ENCODE measurements around the gene RNF17. TPM values are rescaled to one million over a fixed set of nuclear protein-coding genes. Genes with fewer than 3 reads are reported as not detected.

The RNF17 gene
- polyA plus RNA-seq, 4 donors: 0.12 TPM; not detected in 3

DNA sequence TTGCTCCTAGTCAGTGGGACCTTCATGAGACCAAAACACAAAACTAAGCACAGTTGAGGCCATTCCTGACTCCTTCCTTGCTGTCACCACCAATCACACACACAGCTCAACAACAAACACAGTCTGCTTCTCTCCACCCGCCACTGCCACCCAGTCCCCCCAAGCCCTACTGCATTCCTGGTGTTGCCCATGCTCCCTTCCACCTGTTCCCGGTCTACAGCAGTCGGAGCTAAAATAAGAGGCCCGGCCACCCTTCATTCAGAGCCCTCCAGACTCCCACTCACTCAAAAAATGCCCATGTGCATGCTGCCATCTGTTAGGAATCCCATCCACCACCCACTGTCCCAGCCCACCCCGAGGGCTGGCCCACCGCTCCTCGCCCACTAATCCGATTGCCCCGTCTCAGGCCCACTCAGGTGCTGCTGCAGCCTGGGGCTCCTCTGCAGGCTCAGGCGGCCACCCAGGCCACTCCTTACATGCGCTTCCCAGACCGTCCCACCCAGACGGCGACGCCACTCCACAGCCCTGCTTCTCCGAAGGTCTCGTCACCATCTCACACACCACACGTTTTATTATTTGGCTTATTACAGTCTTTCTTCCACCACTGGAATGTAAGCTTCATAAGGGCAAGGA is 127.6 kb downstream of the RNF17 start:
- WGBS, 3 donors: 94 to 97% (median 96%) methylated on average over 18 of the region's 18 CpGs
- H3K36me3 ChIP-seq (ENCODE audit: control insufficient read depth in 3 of 3, insufficient read depth in 2 of 3, low read depth in 1 of 3, low read length in 3 of 3): peaks cover 0 to 27% (median 10%) of the 10 kb centered on the region in 3 donors
- no peak overlapping the region for H3K27ac ChIP-seq (ENCODE audit: low read depth in 1 of 3, low read length in 2 of 3)
- DNase-seq (no peak), FAIRE-seq (no peak)
- H3K9me3 ChIP-seq (ENCODE audit: control insufficient read depth in 2 of 2, insufficient read depth in 1 of 2, low read depth in 1 of 2, low read length in 1 of 2): no peaks in the 10 kb centered on the region
- H3K4me3 ChIP-seq (ENCODE audit: low read depth in 1 of 3, low read length in 3 of 3): no peak overlapping the region
- no peaks in the 10 kb centered on the region for H3K4me1 ChIP-seq (ENCODE audit: control insufficient read depth in 3 of 3, insufficient read depth in 2 of 3, low read depth in 1 of 3, low read length in 2 of 3)
- no peaks in the 10 kb centered on the region for H3K27me3 ChIP-seq (ENCODE audit: control insufficient read depth in 3 of 3, insufficient read depth in 3 of 3, low read length in 3 of 3)

DNA sequence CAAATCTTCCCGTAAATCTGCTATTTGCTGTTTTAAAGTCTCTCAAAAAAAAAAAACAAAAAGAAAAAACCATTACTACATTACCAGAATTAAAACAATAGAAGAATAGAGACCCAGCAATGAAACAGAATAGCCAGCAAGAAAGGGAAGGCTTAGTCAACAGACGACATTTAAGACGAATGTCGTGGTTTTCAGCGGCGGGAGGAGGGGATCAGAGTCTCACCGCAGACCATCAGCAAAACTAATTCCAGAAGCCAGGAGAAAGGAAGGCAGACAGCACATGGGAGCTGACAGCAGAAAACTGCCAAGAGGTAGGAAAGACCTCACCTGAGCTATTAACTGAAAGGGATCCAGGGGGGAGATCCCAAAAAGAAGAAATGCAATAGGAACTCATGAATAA is 128.9 kb downstream of the RNF17 start:
- Histone ChIP-seq H3K27me3 (ENCODE audit: control insufficient read depth in 3 of 3, insufficient read depth in 3 of 3, low read length in 3 of 3) (no peaks in the 10 kb centered on the region), H3K4me1 (ENCODE audit: control insufficient read depth in 3 of 3, insufficient read depth in 2 of 3, low read depth in 1 of 3, low read length in 2 of 3) (no peaks in the 10 kb centered on the region), H3K36me3 (ENCODE audit: control insufficient read depth in 3 of 3, insufficient read depth in 2 of 3, low read depth in 1 of 3, low read length in 3 of 3) (peaks cover 0 to 27% (median 10%) of the 10 kb centered on the region in 3 donors), H3K9me3 (ENCODE audit: control insufficient read depth in 2 of 2, insufficient read depth in 1 of 2, low read depth in 1 of 2, low read length in 1 of 2) (no peaks in the 10 kb centered on the region), H3K4me3 (ENCODE audit: low read depth in 1 of 3, low read length in 3 of 3) (no peak overlapping the region), H3K27ac (ENCODE audit: low read depth in 1 of 3, low read length in 2 of 3) (no peak overlapping the region)
- FAIRE-seq (no peak), DNase-seq (no peak)
- WGBS, 3 donors: 91 to 97% (median 96%) methylated on average over 7 of the region's 7 CpGs

DNA sequence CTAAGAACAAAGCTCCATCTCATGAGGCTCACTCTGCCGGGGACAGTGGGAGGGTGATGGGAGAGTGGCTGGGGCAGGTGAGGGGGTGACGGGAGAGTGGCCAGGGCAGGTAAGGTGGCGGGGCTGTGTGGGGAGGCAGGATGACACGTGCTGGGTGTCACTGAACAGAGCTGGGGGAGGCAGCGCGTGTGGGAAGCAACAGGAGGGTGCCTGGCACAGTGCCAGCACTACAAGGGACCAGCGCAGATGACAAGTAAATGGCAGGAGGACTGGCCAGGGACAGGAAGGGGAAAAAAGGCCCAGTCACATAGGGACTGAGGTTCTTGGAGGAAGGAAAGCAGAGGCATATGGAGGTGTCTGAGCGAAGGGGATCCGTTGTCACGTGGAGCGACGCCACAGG is 129.9 kb downstream of the RNF17 start:
- peaks cover 0 to 27% (median 10%) of the 10 kb centered on the region in 3 donors for H3K36me3 ChIP-seq (ENCODE audit: control insufficient read depth in 3 of 3, insufficient read depth in 2 of 3, low read depth in 1 of 3, low read length in 3 of 3)
- WGBS, 3 donors: 89 to 96% (median 94%) methylated on average over 12 of the region's 12 CpGs
- FAIRE-seq (no peak), DNase-seq (no peak)
- no peak overlapping the region for H3K4me3 ChIP-seq (ENCODE audit: low read depth in 1 of 3, low read length in 3 of 3)
- no peaks in the 10 kb centered on the region for H3K27me3 ChIP-seq (ENCODE audit: control insufficient read depth in 3 of 3, insufficient read depth in 3 of 3, low read length in 3 of 3)
- H3K27ac ChIP-seq (ENCODE audit: low read depth in 1 of 3, low read length in 2 of 3): no peak overlapping the region
- no peaks in the 10 kb centered on the region for H3K4me1 ChIP-seq (ENCODE audit: control insufficient read depth in 3 of 3, insufficient read depth in 2 of 3, low read depth in 1 of 3, low read length in 2 of 3)
- H3K9me3 ChIP-seq (ENCODE audit: control insufficient read depth in 2 of 2, insufficient read depth in 1 of 2, low read depth in 1 of 2, low read length in 1 of 2): no peaks in the 10 kb centered on the region

DNA sequence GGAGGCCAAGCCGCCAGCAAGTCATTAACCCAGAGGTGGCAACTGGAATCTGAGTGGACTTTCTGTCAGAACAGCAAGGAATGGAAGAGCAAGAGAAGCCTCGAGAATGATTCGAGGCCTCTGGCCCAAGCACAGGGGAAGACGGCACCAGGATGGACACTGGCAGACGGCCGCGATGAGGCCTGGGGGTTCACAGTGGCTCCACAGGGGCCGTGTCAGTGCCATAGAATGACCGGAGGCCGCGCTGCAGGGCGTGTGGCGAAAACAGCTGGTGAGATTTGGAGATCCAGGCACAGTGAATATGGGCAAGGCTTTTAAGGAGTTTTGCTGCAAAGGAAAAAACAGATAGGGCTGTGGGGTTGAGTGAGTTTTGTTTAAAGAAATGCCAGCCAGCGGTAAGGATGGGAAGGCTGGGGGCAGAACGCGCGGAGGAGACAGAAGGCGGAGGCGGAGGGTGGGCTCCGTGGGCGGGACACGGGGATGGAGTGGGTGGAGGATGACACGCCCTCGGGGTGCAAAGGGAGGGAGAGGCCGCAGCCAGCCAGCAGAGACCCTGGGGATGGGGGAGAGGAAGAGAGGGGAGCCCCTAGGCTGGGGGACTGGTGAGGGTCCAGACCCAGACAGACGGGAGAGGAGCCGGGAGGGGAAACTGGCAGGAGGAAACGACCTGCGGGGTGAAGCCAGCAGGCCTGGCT is 130.5 kb downstream of the RNF17 start:
- H3K9me3 ChIP-seq (ENCODE audit: control insufficient read depth in 2 of 2, insufficient read depth in 1 of 2, low read depth in 1 of 2, low read length in 1 of 2): no peaks in the 10 kb centered on the region
- 94 to 97% (median 97%) methylated on average over 27 to 29 of the region's 29 CpGs for WGBS, 3 donors
- no peak overlapping the region for H3K4me3 ChIP-seq (ENCODE audit: low read depth in 1 of 3, low read length in 3 of 3)
- FAIRE-seq (no peak), DNase-seq (no peak)
- no peak overlapping the region for H3K27ac ChIP-seq (ENCODE audit: low read depth in 1 of 3, low read length in 2 of 3)
- no peaks in the 10 kb centered on the region for H3K27me3 ChIP-seq (ENCODE audit: control insufficient read depth in 3 of 3, insufficient read depth in 3 of 3, low read length in 3 of 3)
- peaks cover 0 to 27% (median 10%) of the 10 kb centered on the region in 3 donors for H3K36me3 ChIP-seq (ENCODE audit: control insufficient read depth in 3 of 3, insufficient read depth in 2 of 3, low read depth in 1 of 3, low read length in 3 of 3)
- H3K4me1 ChIP-seq (ENCODE audit: control insufficient read depth in 3 of 3, insufficient read depth in 2 of 3, low read depth in 1 of 3, low read length in 2 of 3): no peaks in the 10 kb centered on the region

DNA sequence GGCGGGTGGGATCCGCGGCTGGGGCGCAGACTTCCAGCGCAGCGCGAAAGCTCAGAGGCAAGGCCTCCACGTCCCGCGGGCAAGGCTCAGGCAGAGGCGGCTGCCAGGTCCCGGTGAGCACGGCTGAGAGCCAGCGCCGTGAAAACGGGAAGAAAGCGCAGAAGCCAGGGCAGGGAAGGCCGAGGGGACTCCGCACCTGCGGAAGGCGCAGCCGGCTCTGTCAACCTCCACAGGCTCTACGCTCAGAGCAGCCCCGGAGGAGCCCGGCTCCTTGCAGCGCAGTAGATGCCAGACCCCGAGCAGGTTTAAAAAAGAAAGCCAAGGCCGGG is 131.0 kb downstream of the RNF17 start:
- Histone ChIP-seq H3K4me3 (ENCODE audit: low read depth in 1 of 3, low read length in 3 of 3) (no peak overlapping the region), H3K36me3 (ENCODE audit: control insufficient read depth in 3 of 3, insufficient read depth in 2 of 3, low read depth in 1 of 3, low read length in 3 of 3) (peaks cover 0 to 23% (median 10%) of the 10 kb centered on the region in 3 donors), H3K27me3 (ENCODE audit: control insufficient read depth in 3 of 3, insufficient read depth in 3 of 3, low read length in 3 of 3) (no peaks in the 10 kb centered on the region), H3K27ac (ENCODE audit: low read depth in 1 of 3, low read length in 2 of 3) (no peak overlapping the region), H3K9me3 (ENCODE audit: control insufficient read depth in 2 of 2, insufficient read depth in 1 of 2, low read depth in 1 of 2, low read length in 1 of 2) (no peaks in the 10 kb centered on the region), H3K4me1 (ENCODE audit: control insufficient read depth in 3 of 3, insufficient read depth in 2 of 3, low read depth in 1 of 3, low read length in 2 of 3) (no peaks in the 10 kb centered on the region)
- FAIRE-seq: no peak
- WGBS, 3 donors: 94 to 98% (median 96%) methylated on average over 27 to 28 of the region's 28 CpGs
- no peak for DNase-seq

DNA sequence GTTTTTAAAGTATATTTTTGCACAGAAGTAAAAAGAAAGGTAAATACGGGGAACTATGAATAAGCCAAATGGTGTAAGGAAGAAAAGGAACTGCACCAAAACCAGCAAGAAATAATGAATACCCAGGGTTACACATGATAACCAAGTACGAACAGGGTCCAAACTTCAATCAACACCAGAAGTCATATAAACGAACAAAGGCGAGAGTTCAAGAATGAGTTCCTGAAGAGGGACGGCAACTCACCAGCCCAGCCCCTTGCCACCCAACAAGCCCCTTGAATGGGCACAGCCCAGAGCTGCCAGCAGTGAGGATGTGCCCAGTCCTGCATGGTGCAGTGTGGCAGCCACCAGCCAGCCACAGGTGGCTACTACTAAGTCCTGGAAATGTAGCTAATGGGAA is 132.1 kb downstream of the RNF17 start:
- no peak for FAIRE-seq
- no peak overlapping the region for H3K27ac ChIP-seq (ENCODE audit: low read depth in 1 of 3, low read length in 2 of 3)
- WGBS, 3 donors: 34 to 69% (median 51%) methylated on average over 5 of the region's 5 CpGs
- no peak overlapping the region for H3K4me3 ChIP-seq (ENCODE audit: low read depth in 1 of 3, low read length in 3 of 3)
- no peaks in the 10 kb centered on the region for H3K27me3 ChIP-seq (ENCODE audit: control insufficient read depth in 3 of 3, insufficient read depth in 3 of 3, low read length in 3 of 3)
- peaks cover 0 to 24% (median 13%) of the 10 kb centered on the region in 3 donors for H3K36me3 ChIP-seq (ENCODE audit: control insufficient read depth in 3 of 3, insufficient read depth in 2 of 3, low read depth in 1 of 3, low read length in 3 of 3)
- no peaks in the 10 kb centered on the region for H3K4me1 ChIP-seq (ENCODE audit: control insufficient read depth in 3 of 3, insufficient read depth in 2 of 3, low read depth in 1 of 3, low read length in 2 of 3)
- DNase-seq: peak; percentile 40 to 57
- no peaks in the 10 kb centered on the region for H3K9me3 ChIP-seq (ENCODE audit: control insufficient read depth in 2 of 2, insufficient read depth in 1 of 2, low read depth in 1 of 2, low read length in 1 of 2)

DNA sequence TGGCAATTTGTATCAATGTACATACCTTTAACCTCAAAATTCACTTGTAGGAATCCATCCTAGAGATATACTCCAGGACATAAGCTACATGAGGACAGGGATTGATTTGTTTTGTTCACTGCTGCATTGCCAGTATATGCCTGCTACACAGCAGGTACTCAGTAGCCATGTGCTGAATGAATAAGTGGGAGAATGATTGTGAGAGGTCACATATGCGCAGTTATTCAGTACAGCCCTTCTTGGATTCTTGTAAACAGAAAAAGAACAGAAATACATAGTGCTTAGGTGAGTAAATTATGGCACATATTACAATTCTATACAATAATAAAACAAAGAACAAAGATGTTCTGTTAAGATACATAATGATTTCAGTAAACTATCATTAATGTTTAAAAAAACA is 133.3 kb downstream of the RNF17 start:
- Histone ChIP-seq H3K36me3 (ENCODE audit: control insufficient read depth in 3 of 3, insufficient read depth in 2 of 3, low read depth in 1 of 3, low read length in 3 of 3) (peaks cover 0 to 14% (median 7%) of the 10 kb centered on the region in 3 donors), H3K4me1 (ENCODE audit: control insufficient read depth in 3 of 3, insufficient read depth in 2 of 3, low read depth in 1 of 3, low read length in 2 of 3) (no peaks in the 10 kb centered on the region), H3K9me3 (ENCODE audit: control insufficient read depth in 2 of 2, insufficient read depth in 1 of 2, low read depth in 1 of 2, low read length in 1 of 2) (no peaks in the 10 kb centered on the region), H3K27ac (ENCODE audit: low read depth in 1 of 3, low read length in 2 of 3) (no peak overlapping the region), H3K4me3 (ENCODE audit: low read depth in 1 of 3, low read length in 3 of 3) (no peak overlapping the region), H3K27me3 (ENCODE audit: control insufficient read depth in 3 of 3, insufficient read depth in 3 of 3, low read length in 3 of 3) (no peaks in the 10 kb centered on the region)
- WGBS, 3 donors: 96 to 100% (median 98%) methylated on average over 1 of the region's 1 CpG
- FAIRE-seq: no peak
- DNase-seq: no peak

DNA sequence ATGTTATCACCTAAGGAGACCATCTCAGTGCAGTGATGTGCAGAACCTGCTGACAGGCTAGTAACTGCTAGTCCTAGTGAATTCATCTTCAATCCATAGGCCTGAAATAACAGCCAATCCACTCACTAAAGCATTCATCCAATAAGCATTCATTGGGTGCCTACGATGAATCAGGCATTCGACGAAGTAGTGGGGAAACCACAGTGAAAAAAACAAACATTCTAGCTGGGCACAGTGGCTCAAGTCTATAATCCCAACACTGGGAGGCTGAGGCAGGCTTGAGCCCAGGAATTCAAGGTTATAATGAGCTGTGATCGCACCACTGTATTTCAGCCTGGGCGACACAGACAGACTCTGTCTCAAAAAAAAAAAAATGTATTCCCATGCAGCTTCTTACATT is 135.6 kb downstream of the RNF17 start:
- Histone ChIP-seq H3K27me3 (ENCODE audit: control insufficient read depth in 3 of 3, insufficient read depth in 3 of 3, low read length in 3 of 3) (no peaks in the 10 kb centered on the region), H3K27ac (ENCODE audit: low read depth in 1 of 3, low read length in 2 of 3) (no peak overlapping the region), H3K36me3 (ENCODE audit: control insufficient read depth in 3 of 3, insufficient read depth in 2 of 3, low read depth in 1 of 3, low read length in 3 of 3) (peaks cover 0 to 6% (median 3%) of the 10 kb centered on the region in 3 donors), H3K4me1 (ENCODE audit: control insufficient read depth in 3 of 3, insufficient read depth in 2 of 3, low read depth in 1 of 3, low read length in 2 of 3) (no peaks in the 10 kb centered on the region), H3K4me3 (ENCODE audit: low read depth in 1 of 3, low read length in 3 of 3) (no peak overlapping the region), H3K9me3 (ENCODE audit: control insufficient read depth in 2 of 2, insufficient read depth in 1 of 2, low read depth in 1 of 2, low read length in 1 of 2) (no peaks in the 10 kb centered on the region)
- no peak for FAIRE-seq
- DNase-seq: no peak
- 96 to 98% (median 97%) methylated on average over 5 of the region's 5 CpGs for WGBS, 3 donors

All from small intestine (tissue), 7 donors.